Thyroid gland (tissue), 4 donors: ENCODE measurements around the gene SEC14L3.

Experiments used
- POLR2A ChIP-seq, 2 donors: fragments of 450-650 bp; IDR thresholded peaks; one replicate each; pipeline ENCODE4 v1.6.1; 2017; ENCODE audit warnings: antibody characterized with exemption in 2 of 2, mild to moderate bottlenecking in 2 of 2, moderate library complexity in 1 of 2
- TF ChIP-seq, protein P1 (sequence below), 6 experiments: fragments of 200-600 bp in 3 of 6; fragments of 450-650 bp in 3 of 6; sonication (generic) in 3 of 6; IDR thresholded peaks; one replicate each; pipeline ENCODE4 v1.5.1; 2016 to 2019; ENCODE audit warnings: antibody characterized with exemption in 6 of 6, mild to moderate bottlenecking in 2 of 6, inconsistent platforms in 1 of 6, moderate library complexity in 1 of 6

DNA sequence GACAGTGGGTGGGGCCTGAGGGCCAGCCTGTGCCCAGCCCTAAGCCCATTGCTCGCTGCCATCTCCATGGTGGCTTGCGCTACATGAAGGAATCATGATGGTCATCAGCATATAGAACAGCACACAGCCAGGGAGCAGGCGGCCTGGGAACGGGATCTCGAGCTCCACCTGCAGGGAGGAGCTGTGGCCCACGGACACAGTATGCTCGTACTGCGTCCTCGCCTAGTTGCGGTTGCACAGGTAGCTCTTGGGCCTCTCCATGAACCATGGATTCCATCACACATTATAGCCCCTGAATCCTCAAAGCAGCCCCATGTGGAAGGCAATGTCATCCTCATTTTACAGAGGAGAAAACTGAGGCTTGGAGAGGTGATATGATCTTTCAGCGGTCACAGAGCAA is 18.6 kb upstream of the SEC14L3 start:
- TF ChIP-seq POLR2A (IDR thresholded peaks at IDR 0.05) = no peak
- TF ChIP-seq, protein P1, sequence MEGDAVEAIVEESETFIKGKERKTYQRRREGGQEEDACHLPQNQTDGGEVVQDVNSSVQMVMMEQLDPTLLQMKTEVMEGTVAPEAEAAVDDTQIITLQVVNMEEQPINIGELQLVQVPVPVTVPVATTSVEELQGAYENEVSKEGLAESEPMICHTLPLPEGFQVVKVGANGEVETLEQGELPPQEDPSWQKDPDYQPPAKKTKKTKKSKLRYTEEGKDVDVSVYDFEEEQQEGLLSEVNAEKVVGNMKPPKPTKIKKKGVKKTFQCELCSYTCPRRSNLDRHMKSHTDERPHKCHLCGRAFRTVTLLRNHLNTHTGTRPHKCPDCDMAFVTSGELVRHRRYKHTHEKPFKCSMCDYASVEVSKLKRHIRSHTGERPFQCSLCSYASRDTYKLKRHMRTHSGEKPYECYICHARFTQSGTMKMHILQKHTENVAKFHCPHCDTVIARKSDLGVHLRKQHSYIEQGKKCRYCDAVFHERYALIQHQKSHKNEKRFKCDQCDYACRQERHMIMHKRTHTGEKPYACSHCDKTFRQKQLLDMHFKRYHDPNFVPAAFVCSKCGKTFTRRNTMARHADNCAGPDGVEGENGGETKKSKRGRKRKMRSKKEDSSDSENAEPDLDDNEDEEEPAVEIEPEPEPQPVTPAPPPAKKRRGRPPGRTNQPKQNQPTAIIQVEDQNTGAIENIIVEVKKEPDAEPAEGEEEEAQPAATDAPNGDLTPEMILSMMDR (IDR thresholded peaks at IDR 0.05) = no peak
